H9 (cell line): ENCODE data around the gene HMCN1. TPM values are rescaled to one million over a fixed set of nuclear protein-coding genes. Genes with fewer than 3 reads are reported as not detected.

Experiments
- DNase-seq: peaks from one replicate; pipeline ENCODE4 v3.0.0-alpha.2; 2017
- H2AFZ ChIP-seq: one replicate; pipeline ENCODE4 v1.6.1; 2013; ENCODE audit warnings: mild to moderate bottlenecking, low read length, control low read depth, moderate library complexity
- H2AK5ac ChIP-seq: 2 replicates; pipeline ENCODE4 v1.6.1; 2013; ENCODE audit warnings: low read length, control low read depth, mixed read lengths; ENCODE audit not compliant: insufficient read length
- H2BK120ac ChIP-seq: one replicate; pipeline ENCODE4 v1.6.1; 2013; ENCODE audit warnings: low read depth, mild to moderate bottlenecking, low read length, control low read depth, inconsistent platforms; ENCODE audit not compliant: poor library complexity, severe bottlenecking
- H2BK12ac ChIP-seq: 2 replicates; pipeline ENCODE4 v1.6.1; 2013; ENCODE audit warnings: low read length, control low read depth, mixed read lengths, low read depth; ENCODE audit not compliant: insufficient read length
- H2BK15ac ChIP-seq: 2 replicates; pipeline ENCODE4 v1.6.1; 2013; ENCODE audit warnings: low read depth, low read length, control low read depth
- H2BK20ac ChIP-seq: one replicate; pipeline ENCODE4 v1.6.1; 2013; ENCODE audit warnings: low read depth, mild to moderate bottlenecking, low read length, control low read depth, inconsistent platforms; ENCODE audit not compliant: poor library complexity, severe bottlenecking
- H2BK5ac ChIP-seq: 2 replicates; pipeline ENCODE4 v1.6.1; 2013; ENCODE audit warnings: low read length, control low read depth, mixed read lengths; ENCODE audit not compliant: insufficient read length
- H3K14ac ChIP-seq: 2 replicates; pipeline ENCODE4 v1.6.1; 2013; ENCODE audit warnings: low read length, control low read depth; ENCODE audit not compliant: insufficient read depth
- H3K18ac ChIP-seq: 2 replicates; pipeline ENCODE4 v1.6.1; 2013; ENCODE audit warnings: low read depth, mild to moderate bottlenecking, mixed read lengths, low read length, control low read depth; ENCODE audit not compliant: insufficient read length
- H3K23ac ChIP-seq: 2 replicates; pipeline ENCODE4 v1.6.1; 2013; ENCODE audit warnings: low read length, control low read depth, mixed read lengths, low read depth; ENCODE audit not compliant: insufficient read length
- H3K23me2 ChIP-seq: 2 replicates; pipeline ENCODE4 v1.6.1; 2013; ENCODE audit warnings: low read depth, mild to moderate bottlenecking, mixed read lengths, low read length, control low read depth; ENCODE audit not compliant: insufficient read length, poor library complexity, severe bottlenecking
- H3K27ac ChIP-seq: 2 replicates; pipeline ENCODE4 v1.5.1; 2013; ENCODE audit warnings: low read length, control low read depth, mixed read lengths, low read depth; ENCODE audit not compliant: insufficient read length
- H3K27me3 ChIP-seq: 2 replicates; pipeline ENCODE4 v1.6.1; 2013; ENCODE audit warnings: low read length, control low read depth, inconsistent platforms; ENCODE audit not compliant: insufficient read depth
- H3K4ac ChIP-seq: 2 replicates; pipeline ENCODE4 v1.6.1; 2013; ENCODE audit warnings: low read depth, mild to moderate bottlenecking, control low read depth, inconsistent platforms, low read length, moderate library complexity
- H3K4me1 ChIP-seq: 2 replicates; pipeline ENCODE4 v1.6.1; 2013; ENCODE audit warnings: low read length, control low read depth, inconsistent platforms; ENCODE audit not compliant: insufficient read depth
- H3K4me2 ChIP-seq: 2 replicates; pipeline ENCODE4 v1.6.1; 2013; ENCODE audit warnings: low read length, control low read depth, mixed read lengths; ENCODE audit not compliant: insufficient read length, insufficient read depth
- H3K56ac ChIP-seq: 2 replicates; pipeline ENCODE4 v1.6.1; 2013; ENCODE audit warnings: low read depth, mild to moderate bottlenecking, mixed read lengths, low read length, control low read depth; ENCODE audit not compliant: insufficient read length
- H3K79me1 ChIP-seq: 2 replicates; pipeline ENCODE4 v1.6.1; 2013; ENCODE audit warnings: low read depth, mild to moderate bottlenecking, moderate library complexity, low read length, control low read depth, inconsistent platforms; ENCODE audit not compliant: insufficient read depth, poor library complexity, severe bottlenecking
- H3K79me2 ChIP-seq: 2 replicates; pipeline ENCODE4 v1.6.1; 2013; ENCODE audit warnings: low read length, control low read depth, inconsistent platforms; ENCODE audit not compliant: insufficient read depth
- H3K9ac ChIP-seq: 2 replicates; pipeline ENCODE4 v1.6.1; 2013; ENCODE audit warnings: low read length, control low read depth, mixed read lengths; ENCODE audit not compliant: insufficient read length; ENCODE audit errors: extremely low read depth
- H3K9me3 ChIP-seq: one replicate; pipeline ENCODE4 v1.6.1; 2013; ENCODE audit warnings: low read depth, low read length, inconsistent platforms; ENCODE audit not compliant: control insufficient read depth
- H3T11ph ChIP-seq: one replicate; pipeline ENCODE4 v1.6.1; 2013; ENCODE audit warnings: mild to moderate bottlenecking, low read length, control low read depth, inconsistent platforms
- H4K20me1 ChIP-seq: one replicate; pipeline ENCODE4 v1.6.1; 2013; ENCODE audit not compliant: control insufficient read depth, insufficient read length, insufficient read depth
- H4K5ac ChIP-seq: 2 replicates; pipeline ENCODE4 v1.6.1; 2013; ENCODE audit warnings: low read depth, mild to moderate bottlenecking, mixed read lengths, low read length, control low read depth; ENCODE audit not compliant: insufficient read length
- H4K8ac ChIP-seq: replicated peaks from 2 replicates; pipeline ENCODE4 v1.6.1; 2013; ENCODE audit warnings: low read length, control low read depth, mixed read lengths, low read depth; ENCODE audit not compliant: insufficient read length
- H4K91ac ChIP-seq: 2 replicates; pipeline ENCODE4 v1.6.1; 2013; ENCODE audit warnings: low read depth, mild to moderate bottlenecking, moderate library complexity, mixed read lengths, low read length, control low read depth; ENCODE audit not compliant: insufficient read length
- H3K27ac Mint-ChIP-seq, 3 experiments: 2 replicates in 2 of 3; 3 replicates in 1 of 3; pipeline ENCODE4 v1.8.0; 2020 to 2021; ENCODE audit warnings: mixed read lengths in 3 of 3, mild to moderate bottlenecking in 1 of 3, moderate library complexity in 1 of 3
- H3K27me3 Mint-ChIP-seq: 2 replicates; pipeline ENCODE4 v1.8.0; 2021; ENCODE audit warnings: low read depth, mild to moderate bottlenecking, moderate library complexity, mixed read lengths
- H3K36me3 Mint-ChIP-seq, 3 experiments: 2 replicates in 2 of 3; 3 replicates in 1 of 3; pipeline ENCODE4 v1.8.0; 2020 to 2021; ENCODE audit warnings: low read depth in 3 of 3, mixed read lengths in 3 of 3; ENCODE audit not compliant: insufficient read depth in 1 of 3
- H3K4me1 Mint-ChIP-seq, 2 experiments: 2 replicates each; pipeline ENCODE4 v1.8.0; 2020; ENCODE audit warnings: mixed read lengths in 2 of 2
- H3K4me3 Mint-ChIP-seq, 2 experiments: 2 replicates in 1 of 2; 3 replicates in 1 of 2; pipeline ENCODE4 v1.8.0; 2020 to 2021; ENCODE audit warnings: mild to moderate bottlenecking in 2 of 2, mixed read lengths in 2 of 2, moderate library complexity in 1 of 2
- H3K9me3 Mint-ChIP-seq, 2 experiments: 2 replicates in 1 of 2; 3 replicates in 1 of 2; pipeline ENCODE4 v1.8.0; 2020; ENCODE audit warnings: mild to moderate bottlenecking in 2 of 2, mixed read lengths in 2 of 2, moderate library complexity in 1 of 2
- CTCF ChIP-seq: fragments of 200-600 bp; sonication (generic); conservative IDR thresholded peaks from 3 replicates; pipeline ENCODE4 v1.8.0; 2021; ENCODE audit warnings: antibody characterized with exemption, mild to moderate bottlenecking
- WGBS: extraction: QIAGEN DNeasy Blood & Tissue Kit; methylation state at CpG from one replicate; pipeline ENCODE4 v1.1.7; 2013; ENCODE audit warnings: missing lambda C conversion rate, low lambda C conversion rate, mixed read lengths; ENCODE audit not compliant: insufficient read length; ENCODE audit errors: extremely low coverage; 5-methylcytosine and 5-hydroxymethylcytosine counted together
- total RNA-seq: library from RNA; stranded (reverse); gene quantifications from 2 replicates; pipeline ENCODE4 v1.2.1, GENCODE V29; 2021

HMCN1 gene
- total RNA-seq, 1 experiment from 2014 or later: 3.3 TPM

- no peaks in the 10 kb centered on the region for H3K27me3 Mint-ChIP-seq
- H4K8ac ChIP-seq: no peak overlapping the region
- no peaks in the 10 kb centered on the region for H3K27me3 ChIP-seq
- H2AFZ ChIP-seq: no peak overlapping the region
- no peak overlapping the region for H3K14ac ChIP-seq
- no peak overlapping the region for H3K4ac ChIP-seq
- no peak overlapping the region for H3K27ac Mint-ChIP-seq
- no peak overlapping the region for H4K91ac ChIP-seq
- H2BK5ac ChIP-seq: no peak overlapping the region
- H4K5ac ChIP-seq: no peak overlapping the region
- no peak overlapping the region for H3K9ac ChIP-seq
- H3K23ac ChIP-seq: no peak overlapping the region
- no peaks in the 10 kb centered on the region for H4K20me1 ChIP-seq
- H2BK20ac ChIP-seq: no peak overlapping the region
- no peaks in the 10 kb centered on the region; the same call in 1 of the 2 replicates for H3K4me1 ChIP-seq
- no peak for TF ChIP-seq CTCF
- H3K4me1 Mint-ChIP-seq: peaks cover 4 to 15% of the 10 kb centered on the region in 2 experiments
- H3K79me2 ChIP-seq: no peaks in the 10 kb centered on the region
- no CpG with 5 or more reads among the region's 1 CpG for WGBS
- H3K9me3 Mint-ChIP-seq: peaks cover 3 to 4% of the 10 kb centered on the region in 2 experiments; a peak in 3 of 5 replicates
- H3K18ac ChIP-seq: no peak overlapping the region
- H3K23me2 ChIP-seq: no peaks in the 10 kb centered on the region
- H3K4me3 Mint-ChIP-seq: no peak overlapping the region
- H2BK15ac ChIP-seq: no peak overlapping the region
- no peaks in the 10 kb centered on the region for H3K79me1 ChIP-seq
- H3K56ac ChIP-seq: no peak overlapping the region
- no peak overlapping the region for H2BK12ac ChIP-seq
- H3T11ph ChIP-seq: no peak overlapping the region
- H3K4me2 ChIP-seq: no peak overlapping the region
- no peaks in the 10 kb centered on the region for H3K9me3 ChIP-seq
- H3K27ac ChIP-seq: no peak overlapping the region
- no peak overlapping the region for H2AK5ac ChIP-seq
- H2BK120ac ChIP-seq: no peak overlapping the region
- peaks cover 2 to 12% (median 6%) of the 10 kb centered on the region in 3 experiments; a peak in 5 of 7 replicates for H3K36me3 Mint-ChIP-seq
- DNase-seq: no peak
Measured at GRCh38 chr1:185895208-185895900, 161.2 kb downstream of the HMCN1 start.
